Limb (tissue), 2 donors: ENCODE results near the gene PHF1.
"Not testable (repeated sequence)": the region's sequence is repeated elsewhere in the genome, so short reads cannot be mapped to it uniquely, and the experiment has no call there.

Source experiments
- DNase-seq, 2 donors: peaks; one replicate each; pipeline ENCODE4 v3.0.0-alpha.2; 2016; ENCODE audit errors: extremely low spot score in 2 of 2

Gene PHF1

DNA sequence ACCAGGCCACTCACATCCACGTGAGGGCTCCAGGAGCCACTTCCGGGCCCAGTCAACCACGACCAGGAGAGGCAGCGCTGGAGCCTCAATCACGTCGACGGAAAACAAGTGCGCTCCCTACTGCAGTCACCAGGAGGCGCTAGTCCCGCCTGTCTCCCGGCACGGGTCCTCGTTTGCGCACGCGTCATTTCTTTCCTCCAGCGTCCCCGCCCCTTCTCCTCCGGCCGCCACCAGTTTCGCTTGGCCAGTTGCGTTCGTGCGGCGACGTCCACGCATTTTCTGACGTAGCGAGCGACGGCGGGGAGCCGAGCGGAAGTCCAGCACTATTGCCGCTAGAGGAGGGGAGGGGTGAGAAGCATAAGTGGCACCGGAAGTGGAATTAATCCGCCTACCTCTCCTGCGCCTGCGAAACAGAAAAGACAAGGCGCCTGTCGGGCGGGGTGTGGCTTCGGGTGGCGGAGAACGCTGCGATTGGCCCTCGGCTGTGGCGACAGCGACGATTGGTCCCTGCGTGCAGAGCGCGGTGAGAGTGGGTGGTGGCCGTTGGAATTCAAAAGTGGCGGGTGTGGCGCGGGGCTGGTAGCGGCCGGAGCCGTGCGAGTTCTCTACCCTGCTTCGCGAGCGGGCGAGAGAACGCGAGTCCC lies 19.4 kb upstream of the PHF1 start, which contains the start of gene KIFC1:
KIFC1 (plus strand) TSS at position 546 of the 644 bp plus-strand sequence. CDS start 163 bp downstream, outside the sequence.
- peak; percentile 100 for DNase-seq

DNA sequence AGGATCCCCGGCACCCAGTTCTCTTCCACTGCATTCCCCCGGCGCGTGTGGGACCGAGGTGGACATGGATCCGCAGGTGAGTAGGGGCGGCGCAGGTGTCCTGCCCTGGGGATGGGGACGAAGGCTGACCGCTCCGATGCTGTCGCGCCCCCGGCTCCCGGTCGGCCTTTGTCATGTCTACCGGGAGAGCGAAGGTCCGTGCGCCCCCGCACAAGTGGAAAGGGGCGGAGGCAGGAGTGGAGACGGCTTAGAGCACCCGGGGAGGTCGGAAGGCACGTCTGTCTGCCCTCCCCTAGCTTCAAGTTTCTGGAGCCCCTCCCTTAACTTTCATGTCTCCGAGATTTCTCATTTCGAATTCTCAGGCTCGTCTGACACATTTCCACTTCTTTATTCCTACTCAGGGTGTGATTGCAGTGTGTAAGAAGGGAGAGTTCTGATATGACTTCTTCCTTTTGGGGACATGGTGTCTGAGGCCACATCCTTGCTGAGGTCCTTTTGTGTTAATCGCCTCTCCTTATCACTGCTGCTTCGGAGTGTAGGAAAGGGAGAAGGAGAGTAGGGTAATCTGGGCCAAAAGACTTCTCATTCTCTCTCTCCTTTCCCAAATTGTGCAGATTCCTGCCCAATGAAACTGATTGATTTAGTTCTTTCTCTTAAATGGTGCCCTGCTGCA lies 18.8 kb upstream of the PHF1 start:
- no peak for DNase-seq

DNA sequence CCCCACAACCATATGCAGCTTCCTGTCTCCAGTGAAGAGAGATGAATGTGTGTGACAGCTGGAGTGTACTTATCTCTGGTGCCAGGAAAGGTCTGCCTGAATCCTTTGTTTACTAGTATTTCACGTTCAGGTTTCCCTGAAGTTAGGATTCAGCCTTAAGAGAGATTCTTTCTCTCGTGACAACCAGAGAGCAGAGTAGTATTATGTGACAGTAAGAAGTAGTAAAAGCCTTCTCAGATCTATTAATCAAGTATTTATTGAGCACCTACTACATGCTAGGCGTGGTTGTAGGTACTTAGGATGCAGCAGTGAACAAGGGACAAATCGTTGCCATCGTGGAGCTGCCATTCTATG lies 18.2 kb upstream of the PHF1 start:
- no peak for DNase-seq

DNA sequence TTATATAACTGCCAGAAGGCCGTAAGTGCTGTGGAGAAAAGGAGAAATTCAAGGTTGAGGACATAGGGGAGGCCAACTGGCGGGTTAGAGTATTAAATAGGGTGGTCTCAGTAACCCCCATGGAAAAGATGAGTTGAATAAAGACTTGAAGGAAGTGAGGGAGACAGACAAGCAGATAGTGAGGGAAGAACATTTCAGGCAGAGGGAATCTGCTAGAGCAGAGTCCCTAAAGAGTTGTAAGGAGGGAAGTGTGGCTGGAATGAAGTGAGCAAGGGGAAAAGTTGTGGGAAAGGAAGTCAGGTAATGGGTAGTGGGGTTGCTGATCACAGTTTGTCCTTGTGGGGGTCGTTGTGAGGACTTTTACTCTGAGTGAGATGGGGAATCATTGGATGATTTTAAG lies 17.8 kb upstream of the PHF1 start:
- no peak for DNase-seq

DNA sequence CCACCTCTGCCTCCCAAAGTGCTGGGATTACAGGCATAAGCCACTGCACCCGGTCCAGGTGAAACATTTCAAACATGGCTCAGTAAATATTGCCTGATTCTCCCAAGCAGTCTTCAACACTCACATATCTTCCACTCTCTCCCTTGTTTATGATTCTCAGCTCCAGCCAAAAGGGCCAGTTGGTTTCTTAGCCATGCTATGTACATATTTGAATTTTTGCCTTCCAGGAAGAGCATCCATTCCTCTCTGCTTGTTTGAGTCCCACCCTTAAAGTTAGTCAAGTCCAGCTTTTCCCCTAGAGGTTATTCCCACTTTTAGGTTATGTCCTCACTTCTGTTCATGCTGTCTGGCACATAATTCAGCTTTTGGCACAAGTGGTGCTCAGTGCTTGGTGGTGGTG lies 13.3 kb upstream of the PHF1 start:
- no peak for DNase-seq

DNA sequence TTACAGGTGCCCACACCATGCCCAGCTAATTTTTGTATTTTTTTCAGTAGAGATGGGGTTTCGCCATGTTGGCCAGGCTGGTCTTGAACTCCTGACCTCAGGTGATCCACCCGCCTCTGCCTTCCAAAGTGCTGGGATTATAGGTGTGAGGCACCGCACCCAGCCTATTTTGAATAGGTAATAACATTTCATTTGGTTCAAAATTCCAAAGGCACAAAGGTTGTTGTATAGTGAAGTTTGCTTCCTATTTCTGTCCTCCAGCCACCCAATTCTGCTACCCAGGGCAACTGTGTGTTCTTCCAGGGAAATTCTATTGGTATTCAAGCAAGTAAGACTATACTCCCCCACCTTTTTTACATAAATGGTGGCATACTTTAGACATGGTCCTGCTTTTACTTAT lies 12.2 kb upstream of the PHF1 start:
- DNase-seq = not testable (repeated sequence)

DNA sequence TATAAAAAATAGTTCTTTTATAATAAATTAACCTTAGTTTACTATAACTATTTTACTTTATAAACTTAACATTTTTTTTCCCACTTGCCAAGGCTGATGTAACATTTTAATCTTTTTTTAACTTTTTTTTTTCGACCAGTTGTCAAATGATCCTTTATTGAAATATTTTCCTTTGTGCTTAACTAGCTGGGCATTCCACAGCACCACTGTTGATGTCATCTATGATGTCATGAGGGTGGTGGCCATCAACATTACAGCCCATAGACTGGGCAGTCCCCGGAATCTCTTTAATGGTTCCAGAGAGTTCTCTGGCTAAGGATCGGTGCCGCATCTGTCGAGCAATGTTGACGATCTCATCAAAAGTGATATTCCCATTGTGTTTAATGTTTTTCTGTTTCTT lies 10.9 kb upstream of the PHF1 start:
- DNase-seq = not testable (repeated sequence)

DNA sequence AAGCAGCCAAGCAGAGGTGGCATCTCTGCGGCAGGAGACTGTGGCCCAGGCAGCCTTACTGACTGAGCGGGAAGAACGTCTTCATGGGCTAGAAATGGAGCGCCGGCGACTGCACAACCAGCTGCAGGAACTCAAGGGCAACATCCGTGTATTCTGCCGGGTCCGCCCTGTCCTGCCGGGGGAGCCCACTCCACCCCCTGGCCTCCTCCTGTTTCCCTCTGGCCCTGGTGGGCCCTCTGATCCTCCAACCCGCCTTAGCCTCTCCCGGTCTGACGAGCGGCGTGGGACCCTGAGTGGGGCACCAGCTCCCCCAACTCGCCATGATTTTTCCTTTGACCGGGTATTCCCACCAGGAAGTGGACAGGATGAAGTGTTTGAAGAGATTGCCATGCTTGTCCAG lies 5.9 kb upstream of the PHF1 start:
- DNase-seq = no peak

DNA sequence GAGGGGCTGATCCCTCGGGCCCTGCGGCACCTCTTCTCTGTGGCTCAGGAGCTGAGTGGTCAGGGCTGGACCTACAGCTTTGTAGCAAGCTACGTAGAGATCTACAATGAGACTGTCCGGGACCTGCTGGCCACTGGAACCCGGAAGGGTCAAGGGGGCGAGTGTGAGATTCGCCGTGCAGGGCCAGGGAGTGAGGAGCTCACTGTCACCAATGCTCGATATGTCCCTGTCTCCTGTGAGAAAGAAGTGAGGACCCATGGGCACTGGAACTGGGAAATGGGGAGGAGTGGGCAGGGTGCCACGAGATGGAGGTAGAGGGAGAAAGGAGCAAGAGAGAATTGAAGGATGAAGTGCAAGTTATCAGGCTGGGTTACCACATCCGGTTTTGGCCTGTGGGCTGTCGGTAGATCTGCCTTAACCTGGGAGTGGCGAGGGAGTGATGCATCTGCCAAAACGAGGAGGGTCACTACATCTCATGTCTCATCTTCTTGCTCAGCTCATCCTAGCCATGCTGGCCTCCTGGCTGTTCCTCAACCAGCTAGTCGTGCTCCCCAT lies 5.4 kb upstream of the PHF1 start:
- no peak for DNase-seq

DNA sequence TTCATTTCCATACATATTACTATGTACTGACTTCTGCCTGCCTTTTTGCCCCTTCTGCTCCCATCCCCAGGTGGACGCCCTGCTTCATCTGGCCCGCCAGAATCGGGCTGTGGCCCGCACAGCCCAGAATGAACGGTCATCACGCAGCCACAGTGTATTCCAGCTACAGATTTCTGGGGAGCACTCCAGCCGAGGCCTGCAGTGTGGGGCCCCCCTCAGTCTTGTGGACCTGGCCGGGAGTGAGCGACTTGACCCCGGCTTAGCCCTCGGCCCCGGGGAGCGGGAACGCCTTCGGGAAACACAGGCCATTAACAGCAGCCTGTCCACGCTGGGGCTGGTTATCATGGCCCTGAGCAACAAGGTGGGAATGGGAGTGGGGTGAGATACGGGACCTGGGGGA lies 4.7 kb upstream of the PHF1 start:
- DNase-seq = no peak

DNA sequence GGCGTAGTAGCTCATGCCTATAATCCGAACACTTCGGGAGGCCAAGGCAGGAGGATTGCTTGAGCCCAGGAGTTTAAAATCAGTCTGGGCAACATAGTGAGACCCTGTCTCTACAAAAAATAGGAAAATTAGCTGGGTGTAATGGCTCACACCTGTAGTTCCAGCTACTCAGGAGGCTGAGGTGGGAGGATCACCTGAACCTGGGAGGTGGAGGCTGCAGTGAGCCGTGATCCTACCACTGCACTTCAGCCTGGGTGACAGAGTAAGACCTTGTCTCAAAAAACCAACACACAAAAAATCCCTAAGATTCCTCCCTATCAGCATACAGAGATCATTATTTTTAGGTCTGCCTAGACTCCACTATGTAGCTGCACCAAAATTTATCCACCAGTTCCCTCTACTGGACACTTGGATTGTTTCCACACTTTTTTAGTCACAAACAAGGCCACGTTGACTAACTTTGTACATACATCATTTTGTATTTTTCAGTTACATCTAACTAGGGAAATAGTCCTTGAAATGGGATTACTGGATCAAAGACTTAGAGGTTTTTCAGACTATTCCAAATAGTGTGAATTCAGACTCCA lies 3.6 kb upstream of the PHF1 start:
- DNase-seq = no peak

DNA sequence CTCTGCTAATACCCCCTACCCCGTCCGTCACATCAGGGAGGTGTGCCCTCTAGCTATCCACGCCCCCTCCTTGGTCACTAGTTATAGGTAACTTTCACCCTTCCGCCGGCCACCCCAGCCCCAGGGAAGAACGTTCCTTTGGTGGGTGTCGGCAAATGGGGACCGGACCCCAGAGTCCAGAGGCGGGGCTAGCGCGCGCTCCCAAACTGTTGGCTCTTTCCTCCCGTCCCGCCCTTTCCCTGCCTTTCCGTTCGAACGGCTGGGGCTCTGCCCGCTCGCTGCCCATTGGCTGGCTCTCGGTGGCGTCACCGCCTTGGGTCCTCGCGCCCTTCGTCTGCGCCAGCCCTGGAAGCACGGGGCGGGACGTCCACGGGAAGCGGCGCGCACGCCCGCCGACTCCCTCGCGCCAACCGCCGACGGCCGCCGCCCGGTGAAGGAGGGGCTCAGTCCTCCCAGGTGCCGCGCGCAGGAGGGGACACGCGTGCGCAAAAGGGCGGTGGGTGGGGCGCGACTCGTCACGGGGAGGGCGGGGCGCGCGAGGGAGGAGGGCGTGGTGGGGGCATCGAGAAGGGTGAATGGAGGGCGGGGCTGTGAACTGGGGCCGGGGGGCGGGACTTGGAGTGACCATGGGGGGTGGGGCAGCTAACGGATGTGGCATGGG lies 634 bp upstream of the PHF1 start:
- peak; percentile 98 for DNase-seq

DNA sequence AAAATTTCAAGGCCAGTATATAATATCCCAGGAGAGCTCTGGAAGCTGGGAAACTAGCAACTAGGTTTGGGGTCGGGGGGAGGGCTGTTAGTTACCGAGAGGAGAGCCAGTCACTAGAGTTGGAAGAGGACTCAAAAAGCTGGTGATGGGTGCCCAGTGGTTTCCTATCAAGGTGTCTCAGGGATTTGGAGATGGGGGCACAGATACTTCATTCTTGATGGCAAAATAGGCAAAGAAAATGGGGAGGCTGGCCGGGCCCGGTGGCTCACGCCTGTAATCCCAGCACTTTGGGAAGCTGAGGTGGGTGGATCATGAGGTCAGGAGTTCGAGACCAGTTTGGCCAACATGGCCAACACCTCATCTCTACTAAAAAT lies 805 bp downstream of the PHF1 start:
- DNase-seq = no peak

DNA sequence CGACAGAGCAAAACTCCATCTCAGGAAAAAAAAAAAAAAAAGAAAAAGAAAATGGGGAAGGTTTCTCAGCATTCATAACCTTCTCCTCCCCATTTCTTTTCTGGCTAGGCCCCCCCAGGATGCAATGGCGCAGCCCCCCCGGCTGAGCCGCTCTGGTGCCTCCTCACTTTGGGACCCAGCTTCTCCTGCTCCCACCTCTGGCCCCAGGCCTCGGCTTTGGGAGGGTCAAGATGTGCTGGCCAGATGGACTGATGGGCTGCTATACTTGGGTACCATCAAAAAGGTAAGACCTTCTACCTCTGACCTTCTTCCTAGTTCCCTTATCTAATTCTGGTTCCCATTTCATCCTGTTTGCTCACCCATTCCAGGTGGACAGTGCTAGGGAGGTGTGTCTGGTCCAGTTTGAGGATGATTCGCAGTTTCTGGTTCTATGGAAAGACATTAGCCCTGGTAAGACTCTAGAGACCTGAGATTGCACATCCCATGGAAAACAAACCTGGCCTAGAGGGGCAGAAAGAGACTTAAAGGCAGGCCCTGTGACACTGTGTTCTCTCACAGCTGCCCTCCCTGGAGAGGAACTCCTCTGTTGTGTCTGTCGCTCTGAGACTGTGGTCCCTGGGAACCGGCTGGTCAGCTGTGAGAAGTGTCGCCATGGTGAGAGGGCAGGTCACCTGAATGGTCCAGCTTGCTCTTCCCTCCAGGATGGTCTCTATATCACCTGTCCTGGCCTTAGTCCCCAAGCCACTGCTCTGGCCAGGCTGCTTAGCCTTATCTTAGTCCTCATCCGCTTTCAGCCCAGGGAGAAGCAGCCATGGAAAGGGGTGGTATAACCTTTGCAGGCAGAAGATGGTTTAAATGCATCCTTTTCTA lies 1.6 kb downstream of the PHF1 start:
- no peak for DNase-seq

DNA sequence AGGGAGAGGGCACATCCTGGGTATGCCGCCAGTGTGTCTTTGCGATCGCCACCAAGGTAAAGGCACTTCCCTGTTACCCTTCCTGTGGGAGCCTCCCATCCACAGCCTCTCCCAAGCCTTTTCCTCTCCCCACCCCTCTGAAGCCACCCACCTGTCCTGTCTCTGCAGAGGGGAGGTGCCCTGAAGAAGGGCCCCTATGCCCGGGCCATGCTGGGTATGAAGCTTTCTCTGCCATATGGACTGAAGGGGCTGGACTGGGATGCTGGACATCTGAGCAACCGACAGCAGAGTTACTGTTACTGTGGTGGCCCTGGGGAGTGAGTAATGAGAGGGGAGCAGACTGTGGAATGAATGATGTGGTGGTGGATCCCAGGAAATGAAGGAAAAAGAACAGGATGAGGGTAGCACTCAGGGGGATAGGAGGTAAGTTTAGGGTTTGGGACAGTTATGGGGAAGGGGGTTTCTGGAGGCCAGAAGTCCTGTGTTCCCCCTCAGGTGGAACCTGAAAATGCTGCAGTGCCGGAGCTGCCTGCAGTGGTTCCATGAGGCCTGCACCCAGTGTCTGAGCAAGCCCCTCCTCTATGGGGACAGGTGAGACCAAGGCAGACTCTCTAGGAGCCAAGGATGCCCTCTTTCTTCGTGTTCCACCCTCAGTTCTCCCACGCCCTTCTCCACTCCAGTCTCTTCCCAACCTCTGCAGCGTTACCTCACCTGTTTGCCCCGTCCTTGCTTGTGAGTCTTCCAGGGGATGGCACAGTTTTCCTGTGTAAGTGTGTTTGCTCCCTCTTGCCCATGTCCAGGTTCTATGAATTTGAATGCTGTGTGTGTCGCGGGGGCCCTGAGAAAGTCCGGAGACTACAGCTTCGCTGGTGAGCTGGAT lies 2.7 kb downstream of the PHF1 start:
- DNase-seq = no peak

DNA sequence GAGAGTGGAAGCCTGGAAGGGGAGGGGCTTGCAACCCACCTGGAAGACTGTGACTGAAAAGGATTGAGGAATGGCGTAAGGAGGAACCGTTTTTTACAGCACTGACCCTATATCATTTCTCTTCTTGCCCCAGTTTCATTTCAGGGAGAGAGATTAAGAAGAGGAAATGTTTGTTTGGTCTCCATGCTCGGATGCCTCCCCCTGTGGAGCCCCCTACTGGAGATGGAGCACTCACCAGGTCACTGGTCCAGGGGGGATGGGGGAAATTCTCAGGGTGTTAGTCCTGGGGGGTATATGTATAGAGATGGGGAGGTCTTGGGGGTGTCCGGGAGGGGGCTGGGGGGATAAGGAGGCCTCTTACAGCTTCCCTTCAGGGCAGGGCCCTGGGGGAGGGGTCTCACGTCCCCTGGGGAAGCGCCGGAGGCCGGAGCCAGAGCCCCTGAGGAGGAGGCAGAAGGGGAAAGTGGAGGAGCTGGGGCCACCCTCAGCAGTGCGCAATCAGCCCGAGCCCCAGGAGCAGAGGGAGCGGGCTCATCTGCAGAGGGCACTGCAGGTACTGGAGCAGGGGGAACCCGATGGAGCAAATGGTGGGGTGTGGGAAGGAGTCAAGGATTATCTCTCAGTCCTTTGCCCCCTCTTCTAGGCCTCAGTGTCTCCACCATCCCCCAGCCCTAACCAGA lies 3.9 kb downstream of the PHF1 start:
- DNase-seq = no peak

DNA sequence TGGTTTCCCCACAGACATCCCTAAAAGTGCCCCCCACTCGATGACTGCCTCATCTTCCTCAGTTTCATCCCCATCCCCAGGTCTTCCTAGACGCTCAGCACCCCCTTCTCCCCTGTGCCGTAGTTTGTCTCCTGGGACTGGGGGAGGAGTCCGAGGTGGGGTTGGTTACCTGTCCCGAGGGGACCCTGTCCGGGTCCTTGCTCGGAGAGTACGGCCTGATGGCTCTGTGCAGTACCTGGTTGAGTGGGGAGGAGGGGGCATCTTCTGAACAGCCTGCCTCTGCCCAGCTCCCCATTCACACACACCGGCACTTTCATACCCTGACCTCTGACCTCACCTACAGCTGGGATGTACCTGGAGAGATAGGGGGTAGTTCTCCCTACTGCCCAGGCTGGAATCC lies 5.0 kb downstream of the PHF1 start:
- DNase-seq = no peak

DNA sequence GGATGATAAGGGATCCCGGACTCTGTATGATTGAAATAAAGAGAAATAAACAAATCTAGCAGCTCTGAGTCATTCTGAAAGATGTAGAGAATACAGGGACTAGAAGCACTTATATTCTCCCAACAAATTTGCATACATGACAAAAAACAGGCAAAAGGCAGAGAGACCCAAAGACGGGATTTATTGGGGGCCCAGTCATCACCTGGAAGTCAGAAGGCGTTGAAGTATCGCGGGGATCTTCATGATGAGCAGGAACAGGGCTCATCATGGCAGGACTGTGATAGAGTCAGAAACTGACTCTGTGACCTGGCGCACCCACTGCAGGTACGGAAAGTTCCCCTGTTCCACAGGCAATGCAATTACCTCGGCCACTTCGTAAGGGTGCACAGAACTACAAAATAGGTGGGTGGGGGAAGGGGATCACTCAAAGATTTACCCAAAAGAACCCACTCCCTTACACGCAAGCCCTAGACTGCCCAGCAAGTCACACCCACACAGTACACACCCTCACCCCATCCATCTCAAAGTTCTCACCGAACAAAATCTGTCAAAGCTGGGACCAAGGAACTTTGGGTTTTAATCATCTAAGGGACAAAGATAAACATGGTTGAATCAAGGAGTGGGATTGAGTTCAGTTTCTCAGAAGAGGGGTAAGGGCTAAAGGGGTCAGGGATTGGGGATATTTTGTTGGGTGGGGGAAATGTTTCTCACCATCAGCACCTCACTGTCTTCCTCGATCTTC lies 5.7 kb downstream of the PHF1 start:
- DNase-seq = no peak
